ENCODE results near the gene ESRRG. TPM values are rescaled to one million over a fixed set of nuclear protein-coding genes. Genes with fewer than 3 reads are reported as not detected.

Gene ESRRG
- total RNA-seq, 2 experiments from 2014 or later, result not detected

GRCh38 chr1:216500273-216500967, 222.8 kb downstream of the ESRRG start:
- ATAC-seq, result no peak
- intact Hi-C loops (cut with micrococcal nuclease), result no loop called here
- DNase-seq, result no peak
- no peak overlapping the region for H3K27ac Mint-ChIP-seq
- H3K4me1 Mint-ChIP-seq (ENCODE audit: low read depth), result no peaks in the 10 kb centered on the region
- H3K36me3 Mint-ChIP-seq (ENCODE audit: low read depth), result no peaks in the 10 kb centered on the region
- no peak overlapping the region for H3K4me3 Mint-ChIP-seq
- no peak for TF ChIP-seq CTCF (IDR thresholded peaks at IDR 0.05)
- ChIA-PET CTCF (no interaction called here), POLR2A (no interaction called here)
- no peaks in the 10 kb centered on the region for H3K27me3 Mint-ChIP-seq
- H3K9me3 Mint-ChIP-seq, result peaks cover 5% of the 10 kb centered on the region

- Mint-ChIP-seq H3K4me3 (no peak overlapping the region), H3K4me1 (ENCODE audit: low read depth) (no peaks in the 10 kb centered on the region), H3K36me3 (ENCODE audit: low read depth) (no peaks in the 10 kb centered on the region), H3K9me3 (peaks cover 5% of the 10 kb centered on the region), H3K27ac (no peak overlapping the region), H3K27me3 (no peaks in the 10 kb centered on the region)
- TF ChIP-seq CTCF (IDR thresholded peaks at IDR 0.05), result no peak
- CTCF ChIA-PET, result no interaction called here
- POLR2A ChIA-PET, result no interaction called here
- no peak for ATAC-seq
- no peak for DNase-seq
- intact Hi-C loops (cut with micrococcal nuclease), result no loop called here
Measured at GRCh38 chr1:216499581-216500272, 223.5 kb downstream of the ESRRG start.

- Mint-ChIP-seq H3K9me3 (peaks cover 7% of the 10 kb centered on the region), H3K27me3 (no peaks in the 10 kb centered on the region), H3K4me1 (ENCODE audit: low read depth) (no peaks in the 10 kb centered on the region), H3K27ac (no peak overlapping the region), H3K4me3 (no peak overlapping the region), H3K36me3 (ENCODE audit: low read depth) (no peaks in the 10 kb centered on the region)
- DNase-seq (no peak), ATAC-seq (no peak)
- POLR2A ChIA-PET, result no interaction called here
- intact Hi-C loops (cut with micrococcal nuclease), result no loop called here
- no peak for TF ChIP-seq CTCF (IDR thresholded peaks at IDR 0.05)
- CTCF ChIA-PET, result interaction anchor here (1.5 kb wide), 1 partner anchor 22 kb away, joined by 3 read pairs; no protein-coding TSS in a partner anchor
Measured at GRCh38 chr1:216498277-216498676, 225.0 kb downstream of the ESRRG start.

- DNase-seq, result no peak
- CTCF ChIA-PET, result no interaction called here
- no peaks in the 10 kb centered on the region for H3K36me3 Mint-ChIP-seq (ENCODE audit: low read depth)
- TF ChIP-seq CTCF (IDR thresholded peaks at IDR 0.05), result no peak
- H3K4me1 Mint-ChIP-seq (ENCODE audit: low read depth), result no peaks in the 10 kb centered on the region
- no peak for ATAC-seq
- no peaks in the 10 kb centered on the region for H3K27me3 Mint-ChIP-seq
- no peak overlapping the region for H3K4me3 Mint-ChIP-seq
- H3K9me3 Mint-ChIP-seq, result peaks cover 7% of the 10 kb centered on the region
- POLR2A ChIA-PET, result no interaction called here
- H3K27ac Mint-ChIP-seq, result no peak overlapping the region
- intact Hi-C loops (cut with micrococcal nuclease), result no loop called here
Measured at GRCh38 chr1:216485042-216485441, 238.2 kb downstream of the ESRRG start.

- intact Hi-C loops (cut with micrococcal nuclease), result no loop called here
- no peaks in the 10 kb centered on the region for H3K36me3 Mint-ChIP-seq (ENCODE audit: low read depth)
- H3K27ac Mint-ChIP-seq, result no peak overlapping the region
- H3K9me3 Mint-ChIP-seq, result peaks cover 7% of the 10 kb centered on the region
- no peak for ATAC-seq
- ChIA-PET CTCF (no interaction called here), POLR2A (no interaction called here)
- no peak for DNase-seq
- no peak overlapping the region for H3K4me3 Mint-ChIP-seq
- no peaks in the 10 kb centered on the region for H3K4me1 Mint-ChIP-seq (ENCODE audit: low read depth)
- no peak for TF ChIP-seq CTCF (IDR thresholded peaks at IDR 0.05)
- H3K27me3 Mint-ChIP-seq, result no peaks in the 10 kb centered on the region
Measured at GRCh38 chr1:216483672-216484401, 239.4 kb downstream of the ESRRG start.
